Endothelial cell of umbilical vein (primary cell): ENCODE data around the gene ANKRD62. TPM values are rescaled to one million over a fixed set of nuclear protein-coding genes. Genes with fewer than 3 reads are reported as not detected.

Experiments used
- BruUV-seq: library from RNA; stranded (reverse); fragments of 400-500 nt; replicated peaks from 2 replicates; lab custom pipeline; 2021; lab: Mats Ljungman, UMichigan
- CTCF ChIA-PET: fragments of 300-600, 350-600 bp; sonication (Branson Sonifier 250); formaldehyde crosslinking; loops from one replicate; lab custom pipeline; 2021; ENCODE audit warnings: antibody characterized with exemption, inconsistent platforms; lab: Charles Lee
- POLR2A ChIA-PET: fragments of 300-600, 350-600 bp; sonication (Branson Sonifier 250); formaldehyde crosslinking; loops from one replicate; lab custom pipeline; 2021; ENCODE audit warnings: antibody characterized with exemption, inconsistent platforms; lab: Charles Lee
- DNase-seq: peaks from one replicate; pipeline ENCODE4 v3.0.0-alpha.2; 2011; ENCODE audit warnings: low read depth, low spot score
- FAIRE-seq: peaks from 2 replicates; lab custom pipeline; 2011; peaks lifted over from hg19 to GRCh38; lab: Jason Lieb, UNC
- H2AFZ ChIP-seq: 2 replicates; pipeline ENCODE4 v1.6.0; 2012; ENCODE audit warnings: low read depth, low read length, control low read depth, inconsistent platforms
- H3K27ac ChIP-seq: 2 replicates; pipeline ENCODE4 v1.5.1; 2011; ENCODE audit warnings: low read depth, mild to moderate bottlenecking, control low read depth, low read length, moderate library complexity; ENCODE audit not compliant: insufficient read depth
- H3K27me3 ChIP-seq, 2 experiments: 2 replicates each; pipeline versions ENCODE4 v1.6.0 to v1.6.1; 2011; ENCODE audit warnings: low read length in 2 of 2, mixed read lengths in 1 of 2; ENCODE audit not compliant: control insufficient read depth in 2 of 2, insufficient read depth in 2 of 2
- H3K36me3 ChIP-seq, 2 experiments: 2 replicates in 1 of 2; 3 replicates in 1 of 2; pipeline ENCODE4 v1.5.1; 2011; ENCODE audit warnings: low read length in 2 of 2, mild to moderate bottlenecking in 1 of 2, moderate library complexity in 1 of 2; ENCODE audit not compliant: control insufficient read depth in 2 of 2, insufficient read depth in 2 of 2; ENCODE audit errors: extremely low read depth in 1 of 2
- H3K4me1 ChIP-seq: 3 replicates; pipeline ENCODE4 v1.5.1; 2011; ENCODE audit warnings: mild to moderate bottlenecking, low read length; ENCODE audit not compliant: control insufficient read depth, insufficient read depth; ENCODE audit errors: extremely low read depth
- H3K4me2 ChIP-seq: 2 replicates; pipeline ENCODE4 v1.6.1; 2011; ENCODE audit warnings: low read length, control low read depth, mixed read lengths; ENCODE audit not compliant: insufficient read depth
- H3K4me3 ChIP-seq, 3 experiments: fragments of 200-600 bp in 1 of 3; sonication (generic), shearing (Covaris generic) in 1 of 3; replicated peaks in 1 of 3; 2 replicates each; pipeline ENCODE4 v1.5.1; 2011 to 2016; ENCODE audit warnings: control low read depth in 3 of 3, low read length in 3 of 3, mild to moderate bottlenecking in 2 of 3, inconsistent platforms in 1 of 3, low read depth in 1 of 3, moderate library complexity in 1 of 3; ENCODE audit not compliant: insufficient read depth in 1 of 3
- H3K79me2 ChIP-seq: 2 replicates; pipeline ENCODE4 v1.6.0; 2012; ENCODE audit warnings: low read length, inconsistent platforms; ENCODE audit not compliant: control insufficient read depth, insufficient read depth
- H3K9ac ChIP-seq: replicated peaks from 2 replicates; pipeline ENCODE3; 2011; ENCODE audit warnings: low read length, control low read depth; ENCODE audit not compliant: insufficient read depth; ENCODE audit errors: extremely low read depth
- H3K9me1 ChIP-seq: replicated peaks from 3 replicates; pipeline ENCODE4 v1.6.0; 2011; ENCODE audit warnings: mild to moderate bottlenecking, low read length; ENCODE audit not compliant: control insufficient read depth, insufficient read depth; ENCODE audit errors: extremely low read depth
- H3K9me3 ChIP-seq: replicated peaks from 2 replicates; pipeline ENCODE4 v1.5.1; 2012; ENCODE audit warnings: low read length, inconsistent platforms; ENCODE audit not compliant: control insufficient read depth, insufficient read depth
- H4K20me1 ChIP-seq: replicated peaks from 2 replicates; pipeline ENCODE3; 2011; ENCODE audit warnings: mild to moderate bottlenecking, low read length; ENCODE audit not compliant: control insufficient read depth, insufficient read depth; ENCODE audit errors: extremely low read depth
- CTCF ChIP-seq, 2 donors: IDR thresholded peaks; 1 replicate in 1 of 2; 2 replicates in 1 of 2; pipeline ENCODE4 v1.5.1; 2011; ENCODE audit warnings: low read length in 2 of 2, mild to moderate bottlenecking in 2 of 2, moderate library complexity in 2 of 2, control low read depth in 1 of 2, inconsistent platforms in 1 of 2, low read depth in 1 of 2; ENCODE audit not compliant: insufficient read depth in 1 of 2; ENCODE audit errors: extremely low read depth in 1 of 2
- EZH2 ChIP-seq: IDR thresholded peaks from 2 replicates; pipeline ENCODE4 v1.6.1; 2012; ENCODE audit warnings: borderline replicate concordance, low read depth, mild to moderate bottlenecking, moderate library complexity, low read length, inconsistent platforms; ENCODE audit not compliant: severe bottlenecking
- FOS ChIP-seq: IDR thresholded peaks from 2 replicates; pipeline ENCODE4 v1.6.1; 2011; ENCODE audit warnings: mild to moderate bottlenecking, low read length, moderate library complexity, borderline replicate concordance; ENCODE audit not compliant: insufficient read depth
- GATA2 ChIP-seq: IDR thresholded peaks from 2 replicates; pipeline ENCODE4 v1.7.0; 2011; ENCODE audit warnings: low read depth, mild to moderate bottlenecking, moderate library complexity, mixed read lengths, low read length; ENCODE audit not compliant: insufficient read length, insufficient read depth
- JUN ChIP-seq: IDR thresholded peaks from 2 replicates; pipeline ENCODE4 v1.6.1; 2011; ENCODE audit warnings: borderline replicate concordance, low read depth; ENCODE audit not compliant: insufficient read length, insufficient read depth
- MAX ChIP-seq: IDR thresholded peaks from 2 replicates; pipeline ENCODE4 v1.6.1; 2011; ENCODE audit not compliant: insufficient read depth, insufficient read length
- MYC ChIP-seq: IDR thresholded peaks from one replicate; pipeline ENCODE4 v1.6.1; 2011; ENCODE audit warnings: mild to moderate bottlenecking, low read depth, low read length
- POLR2A ChIP-seq: IDR thresholded peaks from 2 replicates; pipeline ENCODE4 v1.6.1; 2012; ENCODE audit warnings: low read depth, mild to moderate bottlenecking, control low read depth, low read length
- POLR2AphosphoS5 ChIP-seq: IDR thresholded peaks from 2 replicates; pipeline ENCODE4 v1.6.1; 2012; ENCODE audit warnings: low read depth, mild to moderate bottlenecking, control low read depth, low read length, moderate library complexity; ENCODE audit not compliant: insufficient read depth
- dilution Hi-C: fragments of 300-500 bp; cut with MboI; formaldehyde crosslinking; loops from one replicate; pipeline ENCODE4 v1.15.0; 2019; ENCODE audit warnings: low sequenced_read_pairs; ENCODE audit not compliant: extremely low pct_ligation_motif_present
- intact Hi-C: fragments of 100-400 bp; cut with micrococcal nuclease; formaldehyde crosslinking; loops from one replicate; pipeline ENCODE4 v1.10.0; 2022
- polyA plus RNA-seq, 4 experiments: library from polyadenylated mRNA; depleted of rRNA in 3 of 4; stranded (reverse) in 3 of 4; unstranded in 1 of 4; fragments of >200 nt; gene quantifications; 2 replicates each; pipeline versions ENCODE4 v1.2.1 to v1.2.3, GENCODE V29; 2011 to 2012; ENCODE audit warnings: missing spikeins in 1 of 4
- total RNA-seq: library from RNA; stranded (reverse); gene quantifications from 2 replicates; pipeline ENCODE4 v1.2.3, GENCODE V29; 2021

Gene ANKRD62
- total and polyA plus RNA-seq, 2 donors (not counting 3 experiments of a cell fraction or from before 2014, with no cell fraction given), result not detected

- TF ChIP-seq FOS, result no peak
- no peak for TF ChIP-seq MYC
- TF ChIP-seq POLR2A, result no peak
- no peak for TF ChIP-seq EZH2
- TF ChIP-seq POLR2AphosphoS5, result no peak
- TF ChIP-seq GATA2, result no peak
- no peak for TF ChIP-seq JUN
- TF ChIP-seq CTCF (IDR thresholded peaks at IDR 0.05; ENCODE audit: extremely low read depth in 1 of 2, insufficient read depth in 1 of 2, low read depth in 1 of 2, low read length in 2 of 2), result no peak
- TF ChIP-seq MAX, result no peak
- CTCF ChIA-PET, result no interaction called here
- Histone ChIP-seq H4K20me1 (no peaks in the 10 kb centered on the region), H3K27ac (no peak overlapping the region), H2AFZ (no peak overlapping the region), H3K9me3 (no peaks in the 10 kb centered on the region), H3K79me2 (no peaks in the 10 kb centered on the region), H3K27me3 (peaks cover 2 to 11% of the 10 kb centered on the region in 2 experiments), H3K36me3 (no peaks in the 10 kb centered on the region), H3K4me2 (no peak overlapping the region), H3K4me1 (no peaks in the 10 kb centered on the region), H3K4me3 (no peak overlapping the region), H3K9ac (no peak overlapping the region), H3K9me1 (no peaks in the 10 kb centered on the region)
- BruUV-seq, result no TSS peak
- intact Hi-C loops (loop anchor here (10.0 kb wide), 1 partner anchor 1801 kb away; no protein-coding TSS in a partner anchor), dilution Hi-C loops (no loop called here)
- POLR2A ChIA-PET, result no interaction called here
- FAIRE-seq, result no peak
- no peak for DNase-seq
Observed at GRCh38 chr18:12155996-12156395, 62.4 kb downstream of the ANKRD62 start.
